ENCODE data around the gene KRTAP1-5. TPM values are rescaled to one million over a fixed set of nuclear protein-coding genes. Genes with fewer than 3 reads are reported as not detected.
"Not testable (repeated sequence)": the region's sequence is repeated elsewhere in the genome, so short reads cannot be mapped to it uniquely, and the experiment has no call there.

KRTAP1-5 gene
- total RNA-seq, 4 donors from 2014 or later = not detected

- Histone ChIP-seq H3K4me1 (no peaks in the 10 kb centered on the region), H3K4me3 (replicated peaks in 1 of 3) (no peak overlapping the region), H3K27ac (no peak overlapping the region), H3K9me3 (no peaks in the 10 kb centered on the region), H3K27me3 (no peaks in the 10 kb centered on the region), H3K36me3 (no peaks in the 10 kb centered on the region)
- TF ChIP-seq CTCF (IDR thresholded peaks at IDR 0.05) = no peak
- TF ChIP-seq POLR2A (IDR thresholded peaks at IDR 0.05) = no peak
- DNase-seq = no peak
- intact Hi-C loops (cut with DNase I) = no loop called here
These were observed 40.3 kb upstream of the KRTAP1-5 start for GRCh38 chr17:41067281-41067680.

GRCh38 chr17:41065829-41066624 lies 39.0 kb upstream of the KRTAP1-5 start, which contains the start of gene KRTAP2-4:
TSS of gene KRTAP2-4 (minus strand) at chr17:41065879. CDS start at chr17:41065845, 34 bp downstream.
- 95 to 96% methylated on average over 5 of the region's 6 CpGs for WGBS, 2 donors
- TF ChIP-seq CTCF (IDR thresholded peaks at IDR 0.05) (no peak), POLR2A (IDR thresholded peaks at IDR 0.05) (no peak)
- Histone ChIP-seq H3K27me3 (no peaks in the 10 kb centered on the region), H3K4me3 (replicated peaks in 1 of 3) (no peak within 1 kb of the TSS), H3K9me3 (no peaks in the 10 kb centered on the region), H3K36me3 (no peaks in the 10 kb centered on the region), H3K27ac (no peak within 1 kb of the TSS), H3K4me1 (no peaks in the 10 kb centered on the region)
- intact Hi-C loops (cut with DNase I) = no loop called here
- DNase-seq = no peak

- H3K4me1 ChIP-seq; intact Hi-C loops (cut with DNase I); H3K27me3 ChIP-seq; H3K9me3 ChIP-seq; H3K36me3 ChIP-seq; H3K4me3 ChIP-seq (replicated peaks in 1 of 3); H3K27ac ChIP-seq; DNase-seq: not testable (repeated sequence)
- 65 to 77% methylated on average over 7 of the region's 16 CpGs for WGBS, 2 donors
These were observed 38.1 kb upstream of the KRTAP1-5 start for GRCh38 chr17:41065016-41065689.

- Histone ChIP-seq H3K27me3 (no peaks in the 10 kb centered on the region), H3K9me3 (no peaks in the 10 kb centered on the region), H3K4me3 (replicated peaks in 1 of 3) (no peak overlapping the region), H3K27ac (no peak overlapping the region), H3K4me1 (no peaks in the 10 kb centered on the region), H3K36me3 (no peaks in the 10 kb centered on the region)
- intact Hi-C loops (cut with DNase I) = no loop called here
- no peak for TF ChIP-seq POLR2A (IDR thresholded peaks at IDR 0.05)
- TF ChIP-seq CTCF (IDR thresholded peaks at IDR 0.05) = no peak
- WGBS, 2 donors = 86% methylated on average over 1 of the region's 1 CpG
- DNase-seq = no peak
These were observed 37.3 kb upstream of the KRTAP1-5 start for GRCh38 chr17:41064301-41064700.

GRCh38 chr17:41063449-41063848 lies 36.4 kb upstream of the KRTAP1-5 start:
- Histone ChIP-seq H3K4me3 (replicated peaks in 1 of 3) (no peak overlapping the region), H3K4me1 (no peaks in the 10 kb centered on the region), H3K9me3 (no peaks in the 10 kb centered on the region), H3K27me3 (no peaks in the 10 kb centered on the region), H3K36me3 (no peaks in the 10 kb centered on the region), H3K27ac (no peak overlapping the region)
- no peak for DNase-seq
- 69 to 79% methylated on average over 4 of the region's 4 CpGs for WGBS, 2 donors
- intact Hi-C loops (cut with DNase I) = no loop called here
- TF ChIP-seq CTCF (IDR thresholded peaks at IDR 0.05) (no peak), POLR2A (IDR thresholded peaks at IDR 0.05) (no peak)
